H1 (cell line): ENCODE measurements around the gene XPNPEP1. TPM values are rescaled to one million over a fixed set of nuclear protein-coding genes. Genes with fewer than 3 reads are reported as not detected.

Experiments
- CTCF ChIA-PET: fragments of 300-600 bp; sonication (Branson Sonifier 250); formaldehyde crosslinking; loops from one replicate; lab custom pipeline; 2021; ENCODE audit not compliant: partially characterized antibody; lab: Charles Lee
- POLR2A ChIA-PET: fragments of 300-600 bp; sonication (Branson Sonifier 250); formaldehyde crosslinking; loops from one replicate; lab custom pipeline; 2021; ENCODE audit warnings: inconsistent platforms; ENCODE audit not compliant: partially characterized antibody; lab: Charles Lee
- DNase-seq, 2 experiments: peaks; one replicate each; pipeline versions ENCODE4 v3.0.0 to v3.0.0-alpha.2; 2010 to 2022; ENCODE audit warnings: low spot score in 2 of 2, low read depth in 1 of 2, mixed read lengths in 1 of 2
- FAIRE-seq: peaks from 2 replicates; lab custom pipeline; 2011; peaks lifted over from hg19 to GRCh38; lab: Jason Lieb, UNC
- H2AFZ ChIP-seq: 2 replicates; pipeline ENCODE4 v1.8.1; 2012; ENCODE audit warnings: low read length, inconsistent platforms
- H2AK5ac ChIP-seq: 2 replicates; pipeline ENCODE4 v1.6.1; 2013; ENCODE audit warnings: low read depth, low read length
- H2BK120ac ChIP-seq: replicated peaks from 2 replicates; pipeline ENCODE3; 2013; ENCODE audit warnings: low read depth, low read length, inconsistent platforms
- H2BK12ac ChIP-seq: 2 replicates; pipeline ENCODE4 v1.6.1; 2013; ENCODE audit warnings: low read depth, low read length
- H2BK15ac ChIP-seq: 2 replicates; pipeline ENCODE4 v1.6.1; 2013; ENCODE audit warnings: low read length
- H2BK20ac ChIP-seq: 2 replicates; pipeline ENCODE4 v1.6.1; 2013; ENCODE audit warnings: low read length
- H2BK5ac ChIP-seq: 2 replicates; pipeline ENCODE4 v1.6.1; 2013; ENCODE audit warnings: low read depth, low read length
- H3K14ac ChIP-seq: 2 replicates; pipeline ENCODE4 v1.6.1; 2013; ENCODE audit warnings: inconsistent platforms; ENCODE audit not compliant: insufficient read length
- H3K18ac ChIP-seq: 2 replicates; pipeline ENCODE4 v1.6.1; 2013; ENCODE audit warnings: low read length; ENCODE audit errors: extremely low read depth
- H3K23ac ChIP-seq: 2 replicates; pipeline ENCODE4 v1.6.1; 2013; ENCODE audit warnings: inconsistent platforms; ENCODE audit not compliant: insufficient read length
- H3K23me2 ChIP-seq: 2 replicates; pipeline ENCODE4 v1.6.1; 2013; ENCODE audit warnings: low read depth, low read length
- H3K27ac ChIP-seq: 2 replicates; pipeline ENCODE4 v1.6.1; 2011; ENCODE audit warnings: low read depth, low read length, inconsistent platforms
- H3K27me3 ChIP-seq, 4 experiments: replicated peaks in 1 of 4; 1 replicate in 1 of 4; 2 replicates in 3 of 4; pipeline versions ENCODE4 v1.6.1 to v1.8.1; 2011 to 2013; ENCODE audit warnings: low read length in 3 of 4, mild to moderate bottlenecking in 3 of 4, inconsistent platforms in 2 of 4, mixed read lengths in 2 of 4, moderate library complexity in 1 of 4; ENCODE audit not compliant: control insufficient read depth in 3 of 4, insufficient read depth in 3 of 4; ENCODE audit errors: extremely low read depth in 1 of 4
- H3K36me3 ChIP-seq, 4 experiments: 2 replicates each; pipeline versions ENCODE4 v1.6.1 to v1.8.1; 2011 to 2013; ENCODE audit warnings: mild to moderate bottlenecking in 4 of 4, low read length in 3 of 4, moderate library complexity in 2 of 4, control low read depth in 1 of 4, inconsistent platforms in 1 of 4; ENCODE audit not compliant: insufficient read depth in 4 of 4, control insufficient read depth in 2 of 4
- H3K4ac ChIP-seq: replicated peaks from 2 replicates; pipeline ENCODE3; 2013; ENCODE audit warnings: low read length, low read depth, mixed read lengths, inconsistent platforms; ENCODE audit not compliant: insufficient read length
- H3K4me1 ChIP-seq, 4 experiments: replicated peaks in 1 of 4; 1 replicate in 1 of 4; 2 replicates in 3 of 4; pipeline versions ENCODE4 v1.6.1 to v1.8.1; 2011 to 2013; ENCODE audit warnings: low read length in 3 of 4, inconsistent platforms in 2 of 4, mixed read lengths in 1 of 4; ENCODE audit not compliant: insufficient read depth in 4 of 4, control insufficient read depth in 3 of 4
- H3K4me2 ChIP-seq, 2 experiments: 2 replicates each; pipeline versions ENCODE4 v1.6.1 to v1.8.1; 2011 to 2013; ENCODE audit warnings: low read depth in 2 of 2, low read length in 2 of 2, control low read depth in 1 of 2, inconsistent platforms in 1 of 2, mild to moderate bottlenecking in 1 of 2; ENCODE audit not compliant: insufficient read depth in 1 of 2
- H3K4me3 ChIP-seq, 4 experiments: fragments of 200-600, 300-600 bp in 1 of 4; sonication (generic), shearing (Covaris generic), sonication (Bioruptor Twin) in 1 of 4; 2 replicates each; pipeline versions ENCODE4 v1.5.1 to v1.8.1; 2011 to 2016; ENCODE audit warnings: low read length in 4 of 4, low read depth in 3 of 4, control low read depth in 2 of 4, inconsistent platforms in 2 of 4, mild to moderate bottlenecking in 2 of 4, mixed read lengths in 1 of 4, moderate library complexity in 1 of 4; ENCODE audit not compliant: insufficient read depth in 2 of 4; ENCODE audit errors: extremely low read depth in 1 of 4
- H3K56ac ChIP-seq: replicated peaks from 2 replicates; pipeline ENCODE3; 2013; ENCODE audit warnings: low read depth, mild to moderate bottlenecking, mixed read lengths, low read length, inconsistent platforms; ENCODE audit not compliant: insufficient read length
- H3K79me1 ChIP-seq: 2 replicates; pipeline ENCODE4 v1.6.1; 2013; ENCODE audit warnings: low read depth, low read length, control low read depth
- H3K79me2 ChIP-seq, 2 experiments: 2 replicates each; pipeline versions ENCODE4 v1.6.1 to v1.8.1; 2012 to 2013; ENCODE audit warnings: low read length in 2 of 2, mild to moderate bottlenecking in 2 of 2, inconsistent platforms in 1 of 2; ENCODE audit not compliant: insufficient read depth in 2 of 2, control insufficient read depth in 1 of 2
- H3K9ac ChIP-seq, 4 experiments: replicated peaks in 1 of 4; 1 replicate in 1 of 4; 2 replicates in 3 of 4; pipeline versions ENCODE4 v1.6.1 to v1.8.1; 2011 to 2013; ENCODE audit warnings: low read depth in 3 of 4, low read length in 3 of 4, control low read depth in 2 of 4, mild to moderate bottlenecking in 2 of 4, moderate library complexity in 2 of 4, inconsistent platforms in 1 of 4; ENCODE audit errors: extremely low read depth in 1 of 4
- H3K9me3 ChIP-seq, 2 experiments: 2 replicates each; pipeline versions ENCODE4 v1.6.1 to v1.8.1; 2012 to 2013; ENCODE audit warnings: mild to moderate bottlenecking in 2 of 2, moderate library complexity in 2 of 2, control low read depth in 1 of 2, inconsistent platforms in 1 of 2, low read depth in 1 of 2, low read length in 1 of 2, mixed read lengths in 1 of 2; ENCODE audit not compliant: insufficient read depth in 2 of 2
- H4K20me1 ChIP-seq, 2 experiments: replicated peaks in 1 of 2; 2 replicates each; pipeline versions ENCODE3 to v1.8.1; 2011 to 2013; ENCODE audit warnings: inconsistent platforms in 2 of 2, low read length in 2 of 2, mild to moderate bottlenecking in 1 of 2; ENCODE audit not compliant: insufficient read depth in 2 of 2, control insufficient read depth in 1 of 2
- H4K5ac ChIP-seq: 2 replicates; pipeline ENCODE4 v1.6.1; 2013; ENCODE audit warnings: low read length, low read depth, mixed read lengths, inconsistent platforms; ENCODE audit not compliant: insufficient read length
- H4K8ac ChIP-seq: 2 replicates; pipeline ENCODE4 v1.8.0; 2013; ENCODE audit warnings: mild to moderate bottlenecking, moderate library complexity, low read length, inconsistent platforms; ENCODE audit not compliant: insufficient read depth; ENCODE audit errors: extremely low read depth
- H4K91ac ChIP-seq: replicated peaks from 2 replicates; pipeline ENCODE3; 2013; ENCODE audit warnings: low read length, mixed read lengths, inconsistent platforms; ENCODE audit not compliant: insufficient read length
- CHD1 ChIP-seq: IDR thresholded peaks from 2 replicates; pipeline ENCODE4 v1.6.1; 2012; ENCODE audit warnings: low read depth, low read length, improper control_type of control experiment
- KDM5A ChIP-seq: fragments of 200-600 bp; IDR thresholded peaks from 2 replicates; pipeline ENCODE4 v1.7.1; 2012; ENCODE audit warnings: mild to moderate bottlenecking, low read length, inconsistent platforms, mixed read lengths
- SP2 ChIP-seq: IDR thresholded peaks from 2 replicates; pipeline ENCODE4 v1.6.1; 2012; ENCODE audit warnings: mild to moderate bottlenecking, low read length, inconsistent platforms
- TEAD4 ChIP-seq: IDR thresholded peaks from 2 replicates; pipeline ENCODE4 v1.6.1; 2012; ENCODE audit warnings: low read depth, low read length, inconsistent platforms, mixed read lengths
- WGBS, 2 experiments: shearing (Covaris generic) in 1 of 2; methylation state at CpG; one replicate each; pipeline versions ENCODE4 v1.1.6 to v1.1.7; 2013 to 2015; ENCODE audit warnings: low lambda C conversion rate in 2 of 2, mixed read lengths in 2 of 2, inconsistent platforms in 1 of 2, low coverage in 1 of 2, missing lambda C conversion rate in 1 of 2; ENCODE audit not compliant: insufficient replicate concordance in 2 of 2, insufficient coverage in 1 of 2, insufficient read length in 1 of 2; ENCODE audit errors: extremely low coverage in 1 of 2, missing lambda C conversion rate in 1 of 2; 5-methylcytosine and 5-hydroxymethylcytosine counted together
- polyA plus RNA-seq, 7 experiments: library from polyadenylated mRNA; depleted of rRNA in 3 of 7; stranded (reverse) in 5 of 7; unstranded in 2 of 7; fragments of >200 nt in 5 of 7; fragments of 200-250 nt in 2 of 7; gene quantifications; 1 replicate in 5 of 7; 2 replicates in 1 of 7; 4 replicates in 1 of 7; pipeline versions ENCODE4 v1.2.1 to v1.2.3, GENCODE V29; 2011 to 2013; ENCODE audit warnings: missing spikeins in 2 of 7, mixed read lengths in 2 of 7
- total RNA-seq: library from RNA; stranded (reverse); fragmentation: NEBNext Ultra II Directional; extraction: Animal tissue kit (Norgen Biotek cat#: 25700); gene quantifications from 2 replicates; pipeline ENCODE4 v1.2.1, GENCODE V29; 2021

Gene XPNPEP1
- total and polyA plus RNA-seq, 2 of the 8 experiments (the other 6 are each of a cell fraction or from before 2014, with no cell fraction given) = 61.1 to 201 TPM

- TF ChIP-seq KDM5A (no peak), SP2 (no peak), CHD1 (no peak), TEAD4 (peak; percentile 88)
- WGBS, 2 experiments = 70% methylated on average over 5 of the region's 5 CpGs; no CpG with 5 or more reads in 1 of the 2 experiments
Measured at GRCh38 chr10:109924967-109925620, 1.8 kb upstream of the XPNPEP1 start.

More at GRCh38 chr10:109924967-109925620, 1.8 kb upstream of the XPNPEP1 start:
- DNase-seq (no peak), FAIRE-seq (no peak)
- H4K91ac ChIP-seq = no peak overlapping the region
- peaks cover 2% of the 10 kb centered on the region for H3K79me1 ChIP-seq
- no peak overlapping the region for H3K4me3 ChIP-seq
- H3K56ac ChIP-seq = no peak overlapping the region
- H3K79me2 ChIP-seq = peaks cover 0 to 6% of the 10 kb centered on the region in 2 experiments; a peak in 1 of 4 replicates
- no peak overlapping the region for H3K9ac ChIP-seq
- no peak overlapping the region for H2AFZ ChIP-seq
- no peak overlapping the region for H3K18ac ChIP-seq
- H4K8ac ChIP-seq = no peak overlapping the region
- no peaks in the 10 kb centered on the region for H4K20me1 ChIP-seq
- CTCF ChIA-PET = interaction anchor here (0.6 to 1.9 kb wide), 6 partner anchors 10 to 110 kb away, joined by 3 to 8 read pairs (median 4); no protein-coding TSS in a partner anchor
- H3K4ac ChIP-seq = peak overlapping the region; percentile 9
- H3K4me2 ChIP-seq = peak overlapping the region in 1 of 2 experiments; percentile 21; a peak in 1 of 4 replicates
- H4K5ac ChIP-seq = no peak overlapping the region
- peak overlapping the region; percentile 19 for H2BK120ac ChIP-seq
- H2BK15ac ChIP-seq = no peak overlapping the region
- no peak overlapping the region for H3K23ac ChIP-seq
- no peak overlapping the region for H3K27ac ChIP-seq
- H2BK12ac ChIP-seq = peak overlapping the region; percentile 72
- H2BK20ac ChIP-seq = peak overlapping the region; percentile 90
- H3K23me2 ChIP-seq = peaks cover 8% of the 10 kb centered on the region
- H3K9me3 ChIP-seq = no peaks in the 10 kb centered on the region
- peaks cover 0 to 11% (median 9%) of the 10 kb centered on the region in 4 experiments; a peak in 5 of 7 replicates for H3K27me3 ChIP-seq
- H2BK5ac ChIP-seq = no peak overlapping the region; the same call in 1 of the 2 replicates
- POLR2A ChIA-PET = interaction anchor here (0.6 to 4.1 kb wide), 3 partner anchors 9 to 285 kb away, joined by 3 to 48 read pairs (median 5); no protein-coding TSS in a partner anchor
- no peak overlapping the region for H2AK5ac ChIP-seq
- no peaks in the 10 kb centered on the region; a peak in 1 of 8 replicates for H3K36me3 ChIP-seq
- H3K4me1 ChIP-seq = peaks cover 6 to 20% (median 12%) of the 10 kb centered on the region in 4 experiments
- no peak overlapping the region for H3K14ac ChIP-seq
